Thyroid gland (tissue), 4 donors: Measurements from ENCODE around the gene ALKBH3.

ENCODE experiments used
- CTCF ChIP-seq, 6 experiments: fragments of 200-600 bp in 3 of 6; fragments of 450-650 bp in 3 of 6; sonication (generic) in 3 of 6; IDR thresholded peaks; one replicate each; pipeline ENCODE4 v1.5.1; 2016 to 2019; ENCODE audit warnings: antibody characterized with exemption in 6 of 6, mild to moderate bottlenecking in 2 of 6, inconsistent platforms in 1 of 6, moderate library complexity in 1 of 6
- POLR2A ChIP-seq, 2 donors: fragments of 450-650 bp; IDR thresholded peaks; one replicate each; pipeline ENCODE4 v1.6.1; 2017; ENCODE audit warnings: antibody characterized with exemption in 2 of 2, mild to moderate bottlenecking in 2 of 2, moderate library complexity in 1 of 2

GRCh38 chr11:43917851-43918250 is 37.2 kb downstream of the ALKBH3 start:
- TF ChIP-seq POLR2A (IDR thresholded peaks at IDR 0.05) (no peak), CTCF (IDR thresholded peaks at IDR 0.05) (no peak)
